ENCODE results near the gene SGSM2.
A peak's percentile ranks its signal among the peaks of the same experiment; 100 is the strongest.
"Not testable (repeated sequence)": the region's sequence is repeated elsewhere in the genome, so short reads cannot be mapped to it uniquely, and the experiment has no call there.

SGSM2 gene

DNA sequence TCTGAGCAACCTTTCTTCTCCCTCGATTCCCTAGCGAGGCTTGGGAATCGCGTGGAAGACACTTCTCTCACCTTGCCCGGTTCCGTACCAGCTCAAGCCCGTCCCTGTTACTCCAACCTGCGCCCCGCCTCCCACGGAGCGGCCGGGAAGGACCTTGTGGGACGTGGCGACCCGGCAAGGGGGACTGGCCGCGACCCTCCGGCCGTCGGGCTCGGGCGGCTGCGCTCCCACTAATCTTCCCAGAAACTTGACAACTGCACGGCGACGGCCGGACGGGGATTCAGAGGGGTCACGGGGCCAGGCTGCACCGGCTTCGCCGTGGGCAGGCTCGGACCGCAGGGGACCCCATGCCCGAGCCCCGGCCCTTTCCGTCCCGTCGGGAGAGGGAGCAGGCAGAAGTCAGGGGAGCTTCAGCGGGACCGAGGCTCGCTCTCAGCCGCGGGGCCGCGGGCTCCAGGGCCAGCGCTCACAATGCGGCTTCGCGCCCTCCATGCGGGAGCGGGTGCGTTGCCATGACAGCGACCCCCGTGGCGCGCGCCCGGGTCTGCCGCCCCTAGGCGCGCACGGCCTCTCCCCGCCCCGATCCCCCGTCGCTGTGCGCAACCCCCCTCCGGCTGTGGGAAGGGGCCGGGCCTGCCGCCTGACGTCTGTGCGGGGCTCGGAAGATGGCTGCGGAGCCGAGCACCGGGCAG lies at the start of gene SGSM2:
SGSM2 (plus strand) TSS at position 650 of the 692 bp plus-strand sequence. CDS start 188 bp downstream, outside the sequence.
- DNase-seq (ENCODE audit: low read depth in 2 of 2), result peak; percentile 42 to 50

DNA sequence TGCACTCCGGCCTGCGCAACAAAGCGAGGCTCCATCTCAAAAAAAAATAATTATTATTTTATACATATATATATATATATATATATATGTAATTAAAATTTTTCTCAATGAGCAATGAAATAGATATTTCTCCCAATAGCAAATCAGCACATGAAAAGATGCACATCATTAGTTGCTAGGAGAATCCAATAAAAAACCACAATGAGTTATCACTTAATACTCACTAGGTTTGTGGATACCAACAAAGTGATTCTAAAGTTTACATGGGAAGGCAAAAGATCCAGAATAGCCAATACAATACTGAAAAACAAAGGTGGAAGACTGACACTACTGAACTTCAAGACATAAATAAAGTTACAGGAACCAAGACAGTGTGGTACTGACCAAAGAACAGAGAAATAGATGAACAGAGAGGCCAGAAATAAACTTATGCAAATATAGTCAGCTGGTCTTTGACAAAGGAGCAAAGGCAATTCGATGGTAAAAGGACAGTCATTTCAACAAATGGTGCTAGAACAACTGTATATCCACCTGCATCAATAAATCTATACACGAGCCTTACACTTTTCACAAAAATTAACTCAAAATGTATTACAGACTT lies 47.3 kb upstream of the SGSM2 start:
- no peak for DNase-seq (ENCODE audit: low read depth in 2 of 2)

DNA sequence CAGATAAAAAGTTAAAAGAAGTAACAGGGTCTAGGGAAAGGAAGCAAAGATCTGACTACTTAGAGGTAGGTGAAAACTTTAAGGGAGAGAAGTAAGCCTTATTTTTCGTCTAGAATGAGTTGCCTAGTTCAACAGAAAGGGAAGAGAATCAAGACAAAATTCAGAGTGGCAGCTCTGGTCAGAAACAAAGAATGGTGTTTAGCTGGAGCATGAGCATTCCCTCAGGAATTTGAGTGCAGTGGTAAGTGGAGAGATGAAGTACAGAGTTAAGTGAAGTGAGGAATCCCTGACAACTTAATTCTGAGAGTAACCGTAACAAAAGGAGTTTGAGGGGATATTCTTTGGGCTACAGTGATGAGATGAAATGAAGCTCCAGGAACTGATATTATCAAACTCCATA lies 45.2 kb upstream of the SGSM2 start:
- no peak for DNase-seq (ENCODE audit: low read depth in 2 of 2)

DNA sequence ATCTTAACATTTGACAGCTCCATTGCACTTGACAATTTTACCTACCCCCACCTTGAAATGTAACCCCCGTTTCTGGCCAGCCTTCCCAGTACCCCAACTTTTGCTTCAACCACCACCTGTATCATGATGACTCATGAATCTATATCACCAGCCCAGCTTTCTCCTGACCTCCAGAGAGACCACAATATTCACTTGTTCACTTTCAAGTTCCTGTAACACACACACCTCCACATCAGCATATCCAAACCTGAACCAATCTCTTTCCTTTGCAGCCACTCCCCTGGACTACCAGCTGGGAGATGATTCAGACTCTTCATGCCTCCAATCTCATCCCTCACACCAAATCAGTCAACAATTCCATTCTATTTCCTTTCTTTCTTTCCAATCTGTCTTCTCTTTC lies 41.7 kb upstream of the SGSM2 start:
- DNase-seq (ENCODE audit: low read depth in 2 of 2), result no peak

GRCh38 chr17:2297023-2297422 lies 40.3 kb upstream of the SGSM2 start:
- DNase-seq (ENCODE audit: low read depth in 2 of 2), result no peak

DNA sequence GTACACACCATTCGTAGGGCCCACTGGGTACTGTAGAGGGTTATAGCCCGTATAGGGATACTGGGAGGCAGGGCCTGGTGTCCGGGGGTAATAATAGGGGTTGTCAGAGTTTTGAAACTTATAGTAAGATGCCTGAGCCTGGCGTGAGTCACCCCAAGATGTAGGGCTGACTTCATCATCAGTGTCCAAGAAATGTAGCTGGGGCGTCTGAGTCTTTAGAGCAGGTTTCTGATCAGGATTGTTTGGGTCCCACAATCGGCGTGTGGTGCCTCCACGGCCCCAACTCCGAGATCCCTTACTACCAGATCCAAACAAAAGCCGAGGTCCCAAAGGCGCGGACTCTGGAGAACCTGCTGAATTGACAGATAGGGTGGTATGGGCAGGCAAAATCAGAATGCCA lies 38.2 kb upstream of the SGSM2 start:
- no peak for DNase-seq (ENCODE audit: low read depth in 2 of 2)

DNA sequence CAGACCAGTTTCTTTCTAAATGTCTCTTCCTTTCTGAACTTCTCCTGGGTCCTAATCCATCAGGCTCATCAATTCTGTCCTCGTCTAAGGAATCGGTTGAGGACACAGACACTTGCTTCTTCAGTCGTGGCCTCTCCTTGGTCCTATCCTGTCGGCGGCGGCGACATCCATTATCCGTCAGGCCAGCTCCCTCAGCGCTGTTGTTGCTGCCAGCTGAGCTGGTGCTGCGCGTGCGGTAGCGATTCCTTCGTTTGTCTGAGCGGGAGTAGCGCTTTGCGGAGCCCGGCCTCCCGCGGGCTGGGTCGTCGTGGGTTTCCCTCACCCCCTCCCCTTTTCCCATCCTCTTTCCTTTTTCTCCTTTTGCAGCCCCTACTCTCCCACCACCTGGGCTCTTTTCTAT lies 37.5 kb upstream of the SGSM2 start:
- DNase-seq (ENCODE audit: low read depth in 2 of 2), result no peak

GRCh38 chr17:2302778-2303203 lies 34.5 kb upstream of the SGSM2 start:
- no peak for DNase-seq (ENCODE audit: low read depth in 2 of 2)

GRCh38 chr17:2303204-2304188 lies 33.8 kb upstream of the SGSM2 start, which contains the start of the genes SMG6 and SRR:
Gene SMG6, minus strand, starts transcription at chr17:2303785. Its CDS starts 65 bp downstream, at chr17:2303720.
Gene SRR, plus strand, starts transcription at chr17:2303950. Its CDS starts 11,611 bp downstream, at chr17:2315561.
- peak; percentile 85 to 93 for DNase-seq (ENCODE audit: low read depth in 2 of 2)

DNA sequence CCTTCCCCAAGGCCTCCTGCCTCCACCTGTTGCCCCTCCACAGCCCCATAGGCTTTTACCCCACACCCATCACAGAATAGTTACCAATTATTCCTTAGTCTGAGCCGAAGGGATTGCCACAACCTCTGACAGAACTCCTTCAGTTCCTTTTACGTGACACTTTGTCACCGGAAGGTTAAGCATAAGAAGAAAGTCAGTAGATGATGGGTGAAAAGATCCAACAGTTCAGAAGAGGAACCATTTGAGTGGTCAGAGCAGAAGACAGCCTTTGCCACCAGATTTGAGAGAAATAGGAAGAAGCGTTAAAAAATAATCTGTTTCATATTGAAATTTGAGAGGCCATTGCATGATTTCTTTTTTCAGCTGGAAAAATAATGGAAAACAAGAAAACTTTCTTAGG lies 32.4 kb upstream of the SGSM2 start:
- no peak for DNase-seq (ENCODE audit: low read depth in 2 of 2)

GRCh38 chr17:2309338-2310154 lies 27.8 kb upstream of the SGSM2 start:
- no peak for DNase-seq (ENCODE audit: low read depth in 2 of 2)

GRCh38 chr17:2312736-2313135 lies 24.6 kb upstream of the SGSM2 start:
- no peak for DNase-seq (ENCODE audit: low read depth in 2 of 2)

DNA sequence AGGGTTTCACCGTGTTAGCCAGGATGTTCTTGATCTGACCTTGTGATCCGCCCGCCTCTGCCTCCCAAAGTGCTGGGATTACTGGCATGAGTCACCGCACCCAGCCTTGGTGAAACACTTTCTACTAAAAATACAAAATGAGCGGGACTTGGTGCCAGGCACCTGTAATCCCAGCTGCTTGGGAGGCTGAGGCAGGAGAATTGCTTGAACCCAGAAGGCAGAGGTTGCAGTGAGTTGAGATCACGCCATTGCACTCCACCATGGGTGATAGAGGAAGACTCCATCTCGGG lies 20.4 kb upstream of the SGSM2 start:
- not testable (repeated sequence) for DNase-seq (ENCODE audit: low read depth in 2 of 2)

GRCh38 chr17:2317796-2318195 lies 19.5 kb upstream of the SGSM2 start:
- no peak for DNase-seq (ENCODE audit: low read depth in 2 of 2)

GRCh38 chr17:2319051-2319450 lies 18.2 kb upstream of the SGSM2 start:
- no peak for DNase-seq (ENCODE audit: low read depth in 2 of 2)

- no peak for DNase-seq (ENCODE audit: low read depth in 2 of 2)
Measured at GRCh38 chr17:2321399-2321798, 15.9 kb upstream of the SGSM2 start.

DNA sequence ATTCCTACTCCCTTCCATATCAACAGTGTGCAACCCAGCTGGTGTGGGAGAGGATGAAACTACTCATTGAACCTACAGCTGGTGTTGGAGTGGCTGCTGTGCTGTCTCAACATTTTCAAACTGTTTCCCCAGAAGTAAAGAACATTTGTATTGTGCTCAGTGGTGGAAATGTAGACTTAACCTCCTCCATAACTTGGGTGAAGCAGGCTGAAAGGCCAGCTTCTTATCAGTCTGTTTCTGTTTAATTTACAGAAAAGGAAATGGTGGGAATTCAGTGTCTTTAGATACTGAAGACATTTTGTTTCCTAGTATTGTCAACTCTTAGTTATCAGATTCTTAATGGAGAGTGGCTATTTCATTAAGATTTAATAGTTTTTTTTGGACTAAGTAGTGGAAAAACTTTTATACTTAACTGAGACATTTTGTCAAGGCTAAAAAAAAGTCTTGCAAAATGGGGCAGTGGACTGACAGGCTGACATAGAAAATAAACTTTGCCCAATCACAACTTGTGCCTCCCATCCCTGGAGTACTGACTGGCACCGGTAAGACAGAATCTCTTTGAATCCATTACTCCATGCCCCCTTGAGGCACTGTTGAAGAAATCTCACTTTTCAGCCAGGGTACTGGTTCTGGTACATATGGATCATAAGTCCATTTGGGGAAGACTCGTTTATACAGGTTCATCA lies 13.5 kb upstream of the SGSM2 start:
- no peak for DNase-seq (ENCODE audit: low read depth in 2 of 2)

DNA sequence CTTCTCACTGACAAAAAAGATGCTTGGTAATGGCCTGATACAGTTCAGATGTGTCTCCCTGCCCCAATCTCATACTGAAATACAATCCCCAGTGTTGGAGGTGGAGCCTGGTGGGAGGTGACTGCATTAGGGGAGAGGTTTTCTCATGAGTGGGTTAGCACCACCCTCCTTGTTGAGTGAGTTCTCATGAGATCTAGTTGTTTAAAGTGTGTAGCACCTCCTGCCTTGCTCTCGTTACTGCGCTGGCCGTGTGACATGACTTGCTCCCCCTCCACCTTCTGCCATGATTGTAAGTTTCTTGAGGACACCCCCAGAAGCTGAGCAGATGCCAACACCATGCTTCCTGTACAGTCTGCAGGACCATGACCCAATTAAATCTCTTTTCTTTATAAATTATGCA lies 6.0 kb upstream of the SGSM2 start:
- no peak for DNase-seq (ENCODE audit: low read depth in 2 of 2)

GRCh38 chr17:2335726-2336214 lies 1.5 kb upstream of the SGSM2 start:
- DNase-seq (ENCODE audit: low read depth in 2 of 2), result no peak

DNA sequence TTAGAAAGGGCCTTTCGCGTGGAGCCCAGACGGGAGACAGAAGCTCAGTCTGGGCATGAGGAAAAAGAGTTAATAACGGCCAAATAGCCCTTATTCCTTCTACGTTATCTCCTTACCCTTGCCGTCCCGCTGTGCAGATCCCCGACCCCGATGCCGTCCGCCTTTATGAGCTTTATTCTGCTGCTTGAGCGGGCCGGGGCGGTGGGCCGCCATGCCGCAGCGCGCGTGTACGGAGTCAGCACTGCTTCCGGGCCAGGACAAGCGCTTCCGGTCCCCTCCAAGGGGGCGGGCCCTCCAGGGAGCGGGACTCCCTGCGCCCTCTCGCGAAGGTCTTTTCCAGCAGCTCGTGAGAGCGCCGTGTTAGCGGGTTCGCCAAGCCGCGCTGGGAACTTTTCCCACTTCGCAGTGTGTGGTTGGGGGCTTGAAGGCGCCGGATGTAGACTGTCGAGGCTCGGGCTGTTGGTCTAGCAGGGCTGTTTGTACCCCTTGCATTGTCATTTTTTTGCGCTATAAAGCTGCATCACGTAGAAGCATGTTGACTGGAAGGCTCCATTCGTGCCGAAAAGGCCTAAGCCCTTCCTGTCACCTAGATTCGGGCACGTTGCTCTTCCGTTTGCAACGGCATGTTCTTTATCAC lies 968 bp upstream of the SGSM2 start, which contains the start of gene TSR1:
TSR1 (minus strand) TSS at position 243 of the 637 bp plus-strand sequence; CDS start at position 213, 30 bp downstream.
- peak; percentile 78 to 82 for DNase-seq (ENCODE audit: low read depth in 2 of 2)

Measured in stimulated activated CD8-positive, alpha-beta memory T cell treated with anti-CD3 and anti-CD28 coated beads, Interleukin-15, amount 100 ng/mL, for 4 hours (primary cell).